Measurements from ENCODE around the gene SBNO2.

DNA sequence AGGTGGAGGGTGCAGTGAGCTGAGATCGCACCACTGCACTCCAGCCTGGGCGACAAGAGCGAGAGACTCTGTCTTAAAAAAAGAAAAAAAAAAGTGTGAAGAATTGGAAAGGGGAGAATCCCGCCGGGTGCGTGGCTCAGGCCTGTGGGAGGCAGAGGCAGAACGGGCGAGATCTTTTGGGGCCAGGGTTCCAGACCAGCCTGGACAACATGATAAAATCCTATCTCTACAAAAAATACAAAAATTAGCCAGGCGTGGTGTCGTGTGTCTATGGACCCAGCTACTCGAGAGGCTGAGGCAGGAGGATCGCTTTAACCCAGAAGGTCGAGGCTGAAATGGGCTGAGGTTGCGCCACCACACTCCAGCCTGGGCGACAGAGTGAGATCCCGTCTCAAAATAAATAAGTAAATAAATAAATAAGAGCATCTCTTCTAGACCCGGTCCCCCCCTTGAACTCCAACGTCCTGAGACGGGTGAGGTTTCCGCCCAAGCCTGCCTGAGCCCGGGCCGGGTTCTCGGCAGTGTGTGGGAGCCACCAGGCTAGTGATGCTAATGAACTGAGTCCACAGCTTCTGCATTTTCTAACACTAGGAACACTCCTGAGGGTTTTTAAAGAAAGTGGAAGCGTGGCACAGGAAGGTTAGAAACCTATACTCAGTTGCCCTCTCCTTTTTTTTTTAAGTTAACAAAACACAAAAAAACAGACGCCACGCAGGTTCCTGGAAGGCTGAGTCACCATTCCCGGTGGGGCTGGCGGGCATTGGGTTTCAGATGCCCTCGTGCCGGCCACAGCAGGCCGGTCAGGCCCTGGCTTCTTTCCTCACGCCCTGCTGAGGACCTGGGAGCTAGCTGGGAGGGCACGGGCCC is 48.2 kb downstream of the SBNO2 start:
- TF ChIP-seq, protein P1, sequence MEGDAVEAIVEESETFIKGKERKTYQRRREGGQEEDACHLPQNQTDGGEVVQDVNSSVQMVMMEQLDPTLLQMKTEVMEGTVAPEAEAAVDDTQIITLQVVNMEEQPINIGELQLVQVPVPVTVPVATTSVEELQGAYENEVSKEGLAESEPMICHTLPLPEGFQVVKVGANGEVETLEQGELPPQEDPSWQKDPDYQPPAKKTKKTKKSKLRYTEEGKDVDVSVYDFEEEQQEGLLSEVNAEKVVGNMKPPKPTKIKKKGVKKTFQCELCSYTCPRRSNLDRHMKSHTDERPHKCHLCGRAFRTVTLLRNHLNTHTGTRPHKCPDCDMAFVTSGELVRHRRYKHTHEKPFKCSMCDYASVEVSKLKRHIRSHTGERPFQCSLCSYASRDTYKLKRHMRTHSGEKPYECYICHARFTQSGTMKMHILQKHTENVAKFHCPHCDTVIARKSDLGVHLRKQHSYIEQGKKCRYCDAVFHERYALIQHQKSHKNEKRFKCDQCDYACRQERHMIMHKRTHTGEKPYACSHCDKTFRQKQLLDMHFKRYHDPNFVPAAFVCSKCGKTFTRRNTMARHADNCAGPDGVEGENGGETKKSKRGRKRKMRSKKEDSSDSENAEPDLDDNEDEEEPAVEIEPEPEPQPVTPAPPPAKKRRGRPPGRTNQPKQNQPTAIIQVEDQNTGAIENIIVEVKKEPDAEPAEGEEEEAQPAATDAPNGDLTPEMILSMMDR (IDR thresholded peaks at IDR 0.05): no peak
- TF ChIP-seq POLR2A (IDR thresholded peaks at IDR 0.05): no peak

Measured in breast epithelium (tissue), 3 donors.